ENCODE data around the gene HTR4.
A peak's percentile ranks its signal among the peaks of the same experiment; 100 is the strongest.

Gene HTR4

GRCh38 chr5:148454576-148454975 lies 199.8 kb downstream of the HTR4 start:
- Mint-ChIP-seq H3K36me3 (ENCODE audit: low read depth) (no peaks in the 10 kb centered on the region), H3K4me3 (no peak overlapping the region), H3K27ac (no peak overlapping the region), H3K9me3 (no peaks in the 10 kb centered on the region), H3K27me3 (ENCODE audit: low read depth) (peaks cover 4% of the 10 kb centered on the region), H3K4me1 (no peaks in the 10 kb centered on the region)
- TF ChIP-seq CTCF (IDR thresholded peaks at IDR 0.05; ENCODE audit: unreplicated experiment in 3 of 3) = no peak

GRCh38 chr5:148452499-148453193 lies 201.7 kb downstream of the HTR4 start:
- H3K27me3 Mint-ChIP-seq (ENCODE audit: low read depth) = no peaks in the 10 kb centered on the region

GRCh38 chr5:148446611-148447010 lies 207.7 kb downstream of the HTR4 start:
- H3K27ac Mint-ChIP-seq = peak overlapping the region; percentile 90 to 93 (median 91)
- no peaks in the 10 kb centered on the region for H3K27me3 Mint-ChIP-seq (ENCODE audit: low read depth)
- no peaks in the 10 kb centered on the region for H3K9me3 Mint-ChIP-seq
- TF ChIP-seq CTCF (IDR thresholded peaks at IDR 0.05; ENCODE audit: unreplicated experiment in 3 of 3) = no peak
- no peak overlapping the region for H3K4me3 Mint-ChIP-seq
- H3K4me1 Mint-ChIP-seq = peaks cover 16% of the 10 kb centered on the region
- H3K36me3 Mint-ChIP-seq (ENCODE audit: low read depth) = peaks cover 6% of the 10 kb centered on the region

More at GRCh38 chr5:148452499-148453193, 201.7 kb downstream of the HTR4 start:
- Mint-ChIP-seq H3K4me3 (no peak overlapping the region), H3K36me3 (ENCODE audit: low read depth) (no peaks in the 10 kb centered on the region), H3K27ac (no peak overlapping the region), H3K4me1 (no peaks in the 10 kb centered on the region), H3K9me3 (no peaks in the 10 kb centered on the region)
- no peak for TF ChIP-seq CTCF (IDR thresholded peaks at IDR 0.05; ENCODE audit: unreplicated experiment in 3 of 3)

GRCh38 chr5:148445578-148445977 lies 208.7 kb downstream of the HTR4 start:
- no peak overlapping the region for H3K4me3 Mint-ChIP-seq

GRCh38 chr5:148443998-148444397 lies 210.3 kb downstream of the HTR4 start:
- Mint-ChIP-seq H3K27me3 (ENCODE audit: low read depth) (no peaks in the 10 kb centered on the region), H3K4me1 (peaks cover 16% of the 10 kb centered on the region), H3K36me3 (ENCODE audit: low read depth) (peaks cover 27% of the 10 kb centered on the region), H3K4me3 (no peak overlapping the region), H3K27ac (peak overlapping the region in 2 of 3 experiments; percentile 55 to 62), H3K9me3 (no peaks in the 10 kb centered on the region)
- peak; percentile 69 to 83 (median 73) for TF ChIP-seq CTCF (IDR thresholded peaks at IDR 0.05; ENCODE audit: unreplicated experiment in 3 of 3)

More at GRCh38 chr5:148445578-148445977, 208.7 kb downstream of the HTR4 start:
- Mint-ChIP-seq H3K9me3 (no peaks in the 10 kb centered on the region), H3K36me3 (ENCODE audit: low read depth) (peaks cover 13% of the 10 kb centered on the region), H3K27me3 (ENCODE audit: low read depth) (no peaks in the 10 kb centered on the region), H3K27ac (peak overlapping the region in 2 of 3 experiments; percentile 47 to 55), H3K4me1 (peaks cover 16% of the 10 kb centered on the region)
- TF ChIP-seq CTCF (IDR thresholded peaks at IDR 0.05; ENCODE audit: unreplicated experiment in 3 of 3) = no peak

- Mint-ChIP-seq H3K4me3 (no peak overlapping the region), H3K27ac (no peak overlapping the region), H3K4me1 (peaks cover 16% of the 10 kb centered on the region), H3K9me3 (no peaks in the 10 kb centered on the region), H3K36me3 (ENCODE audit: low read depth) (peaks cover 31% of the 10 kb centered on the region), H3K27me3 (ENCODE audit: low read depth) (no peaks in the 10 kb centered on the region)
- TF ChIP-seq CTCF (IDR thresholded peaks at IDR 0.05; ENCODE audit: unreplicated experiment in 3 of 3) = no peak
Measured at GRCh38 chr5:148443241-148443640, 211.1 kb downstream of the HTR4 start.
